Activated CD4-positive, alpha-beta T cell treated with anti-CD3 and anti-CD28 coated beads, Interleukin-10, Interleukin-2, amounts not matched to agents 100 ng/mL and 50 ng/mL, durations not matched to agents 16 hours and 8 hours (primary cell): Measurements from ENCODE around the gene DPYSL5.
"Not testable (repeated sequence)": the region's sequence is repeated elsewhere in the genome, so short reads cannot be mapped to it uniquely, and the experiment has no call there.

Source experiments
- DNase-seq: peaks from one replicate; pipeline ENCODE4 v3.0.0-alpha.2; 2020

DPYSL5 gene, protein sequence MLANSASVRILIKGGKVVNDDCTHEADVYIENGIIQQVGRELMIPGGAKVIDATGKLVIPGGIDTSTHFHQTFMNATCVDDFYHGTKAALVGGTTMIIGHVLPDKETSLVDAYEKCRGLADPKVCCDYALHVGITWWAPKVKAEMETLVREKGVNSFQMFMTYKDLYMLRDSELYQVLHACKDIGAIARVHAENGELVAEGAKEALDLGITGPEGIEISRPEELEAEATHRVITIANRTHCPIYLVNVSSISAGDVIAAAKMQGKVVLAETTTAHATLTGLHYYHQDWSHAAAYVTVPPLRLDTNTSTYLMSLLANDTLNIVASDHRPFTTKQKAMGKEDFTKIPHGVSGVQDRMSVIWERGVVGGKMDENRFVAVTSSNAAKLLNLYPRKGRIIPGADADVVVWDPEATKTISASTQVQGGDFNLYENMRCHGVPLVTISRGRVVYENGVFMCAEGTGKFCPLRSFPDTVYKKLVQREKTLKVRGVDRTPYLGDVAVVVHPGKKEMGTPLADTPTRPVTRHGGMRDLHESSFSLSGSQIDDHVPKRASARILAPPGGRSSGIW

GRCh38 chr2:26847655-26848335, at the start of gene DPYSL5:
DPYSL5 (plus strand) TSS chr2:26848132; CDS start chr2:26898500, 50,368 bp downstream.
- no peak for DNase-seq

- DNase-seq: no peak
Observed at GRCh38 chr2:26801328-26801727, 46.6 kb upstream of the DPYSL5 start.

GRCh38 chr2:26801796-26802195, 46.1 kb upstream of the DPYSL5 start:
- no peak for DNase-seq

- DNase-seq: no peak
Observed at GRCh38 chr2:26805241-26805676, 42.7 kb upstream of the DPYSL5 start.

DNA sequence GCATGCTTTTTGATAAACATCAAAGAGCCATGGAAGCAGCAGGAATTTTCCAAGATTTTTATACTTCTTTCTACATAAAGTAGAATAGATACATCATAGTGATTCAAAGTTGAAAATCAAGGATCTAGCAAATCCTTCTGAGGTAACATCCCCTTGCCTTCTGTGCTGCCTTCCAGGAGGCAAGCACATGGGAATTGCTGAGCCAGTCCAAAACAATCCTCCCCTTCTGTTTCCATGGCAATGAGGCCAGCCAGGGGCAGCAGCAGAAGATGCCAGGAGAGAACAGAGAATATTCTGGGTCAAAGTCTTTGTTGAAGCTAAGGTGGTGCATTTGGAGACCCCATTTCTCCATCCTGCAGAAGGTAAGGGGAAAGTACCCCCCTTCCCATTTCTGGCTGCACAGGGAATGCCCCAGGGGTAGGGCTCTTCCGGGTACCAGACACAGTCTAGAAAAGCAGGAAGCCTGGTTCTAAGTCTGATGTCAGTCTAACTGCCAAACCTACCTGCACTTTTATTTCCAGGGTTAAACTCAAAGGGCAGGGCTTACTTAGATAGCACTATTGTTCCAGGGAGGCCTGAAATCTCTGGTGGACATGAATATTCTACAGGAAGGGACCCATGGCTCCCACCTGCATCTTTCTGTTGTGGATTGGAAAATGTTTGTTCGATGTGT, 40.0 kb upstream of the DPYSL5 start:
- no peak for DNase-seq

DNA sequence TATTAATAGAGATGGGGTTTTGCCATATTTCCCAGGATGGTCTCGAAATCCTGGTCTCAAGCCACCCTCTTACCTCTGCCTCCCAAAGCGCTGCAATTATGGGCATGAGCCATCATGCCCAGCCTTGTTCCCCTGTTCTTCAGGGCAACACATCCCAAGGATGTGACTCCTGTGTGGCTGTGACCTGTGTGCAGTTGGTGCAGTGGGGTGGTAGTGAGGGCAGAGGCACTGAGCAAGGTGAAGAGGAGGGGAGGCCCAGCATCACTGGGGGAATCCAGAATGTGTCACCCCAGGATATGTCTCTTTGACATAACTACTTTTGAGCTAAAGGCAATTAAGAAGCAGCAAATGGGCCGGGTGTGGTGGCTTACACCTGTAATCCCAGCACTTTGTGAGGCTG, 38.7 kb upstream of the DPYSL5 start:
- no peak for DNase-seq

- DNase-seq: no peak
Observed at GRCh38 chr2:26809876-26810577, 37.9 kb upstream of the DPYSL5 start.

GRCh38 chr2:26811261-26811660, 36.7 kb upstream of the DPYSL5 start:
- DNase-seq: no peak

- DNase-seq: no peak
Observed at GRCh38 chr2:26811791-26812694, 35.9 kb upstream of the DPYSL5 start.

- no peak for DNase-seq
Observed at GRCh38 chr2:26812731-26813130, 35.2 kb upstream of the DPYSL5 start.

DNA sequence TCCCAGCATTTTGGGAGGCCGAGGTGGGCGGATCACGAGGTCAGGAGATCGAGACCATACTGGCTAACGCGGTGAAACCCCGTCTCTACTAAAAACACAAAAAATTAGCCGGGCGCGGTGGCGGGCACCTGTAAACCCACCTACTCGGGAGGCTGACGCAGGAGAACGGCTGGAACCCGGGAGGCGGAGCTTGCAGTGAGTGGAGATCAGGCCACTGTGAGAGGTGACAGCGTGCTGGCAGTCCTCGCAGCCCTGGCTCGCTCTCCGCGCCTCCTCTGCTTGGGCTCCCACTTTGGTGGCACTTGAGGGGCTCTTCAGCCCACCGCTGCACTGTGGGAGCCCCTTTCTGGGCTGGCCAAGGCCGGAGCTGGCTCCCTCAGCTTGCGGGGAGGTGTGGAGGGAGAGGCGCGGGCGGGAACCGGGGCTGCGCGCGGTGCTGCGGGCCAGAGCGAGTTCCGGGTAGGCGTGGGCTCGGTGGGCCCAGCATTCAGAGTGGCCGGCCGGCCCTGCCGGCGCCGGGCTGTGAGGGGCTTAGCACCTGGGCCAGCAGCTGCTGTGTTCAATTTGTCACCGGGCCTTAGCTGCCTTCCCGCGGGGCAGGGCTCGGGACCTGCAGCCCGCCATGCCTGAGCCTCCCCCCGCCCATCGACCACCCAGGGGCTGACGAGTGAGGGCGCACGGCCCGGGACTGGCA, 33.7 kb upstream of the DPYSL5 start:
- DNase-seq: not testable (repeated sequence)

DNA sequence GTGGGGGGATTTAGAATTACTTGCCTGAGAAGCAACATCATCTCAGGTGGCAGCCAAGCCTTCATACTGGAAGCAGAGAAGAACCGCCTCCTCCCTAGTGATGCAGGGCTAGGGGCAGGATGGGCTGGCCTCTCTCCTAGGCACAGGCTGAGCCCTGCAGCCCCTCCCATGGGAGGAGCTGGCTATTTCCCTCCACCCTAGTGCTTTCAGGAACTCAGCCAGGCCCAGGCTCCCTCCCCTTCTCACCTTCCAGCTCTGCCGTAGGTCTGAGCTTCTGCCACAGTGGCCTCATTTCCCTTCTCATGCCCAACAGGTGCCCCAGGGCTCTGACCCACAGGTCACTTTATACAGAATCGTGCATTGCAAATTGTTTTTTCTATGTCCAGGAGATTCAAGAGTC, 31.0 kb upstream of the DPYSL5 start:
- no peak for DNase-seq

DNA sequence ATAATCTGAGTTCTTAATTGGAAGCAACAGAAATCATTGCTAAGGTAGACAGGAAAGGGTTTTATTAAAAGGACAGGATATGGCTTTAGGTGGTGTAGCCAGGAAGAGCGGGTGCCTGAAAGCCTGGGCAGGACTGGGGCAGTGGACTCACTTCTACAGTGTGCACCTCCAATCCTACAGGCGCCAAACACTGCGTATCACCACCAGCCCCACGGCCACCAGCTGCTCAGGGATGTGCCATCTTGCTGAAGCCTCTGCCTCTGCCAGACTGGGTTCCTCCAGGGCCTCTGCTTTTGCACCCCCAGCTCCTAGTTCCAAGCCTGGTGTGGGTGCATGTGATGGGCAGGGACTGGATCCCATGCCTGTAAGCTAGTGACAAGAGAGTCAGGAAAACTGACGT, 29.7 kb upstream of the DPYSL5 start:
- no peak for DNase-seq

DNA sequence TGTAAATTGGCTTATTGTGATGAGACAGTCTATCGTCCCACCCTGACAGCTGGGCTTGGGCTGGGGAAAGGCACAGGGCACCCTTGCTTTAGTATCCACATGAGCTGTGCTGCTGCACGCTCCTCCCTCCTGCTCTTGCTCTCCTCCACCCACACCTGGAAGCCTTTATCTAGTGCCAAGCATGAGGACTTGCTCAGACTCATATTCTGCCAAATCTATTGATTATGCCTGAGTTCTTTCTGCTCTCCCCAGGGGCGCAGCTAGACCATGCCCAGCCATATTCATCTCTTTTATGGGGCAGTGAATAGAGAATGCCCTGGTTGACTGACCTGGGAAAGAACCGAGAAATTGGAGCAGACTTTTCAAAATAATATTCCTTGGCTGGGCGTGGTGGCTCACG, 29.0 kb upstream of the DPYSL5 start:
- no peak for DNase-seq

DNA sequence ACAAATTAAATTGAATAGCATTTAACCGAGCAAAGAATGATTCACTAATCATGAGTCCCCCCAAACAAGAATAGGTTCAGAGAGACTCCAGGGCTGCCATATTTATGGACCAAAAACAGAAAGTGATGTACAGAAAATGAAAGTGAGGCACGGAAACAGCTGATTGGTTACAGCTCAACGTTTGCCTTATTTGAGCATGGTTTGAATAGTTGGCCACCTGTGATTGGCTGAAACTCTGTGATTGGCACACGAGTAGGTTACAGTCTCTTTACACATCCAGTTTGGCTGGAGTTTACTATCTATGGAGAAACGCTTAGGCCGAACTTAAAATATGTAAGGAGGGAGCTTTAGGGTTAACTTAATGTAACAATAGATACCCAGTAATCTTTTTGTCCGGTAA, 27.0 kb upstream of the DPYSL5 start:
- no peak for DNase-seq

DNA sequence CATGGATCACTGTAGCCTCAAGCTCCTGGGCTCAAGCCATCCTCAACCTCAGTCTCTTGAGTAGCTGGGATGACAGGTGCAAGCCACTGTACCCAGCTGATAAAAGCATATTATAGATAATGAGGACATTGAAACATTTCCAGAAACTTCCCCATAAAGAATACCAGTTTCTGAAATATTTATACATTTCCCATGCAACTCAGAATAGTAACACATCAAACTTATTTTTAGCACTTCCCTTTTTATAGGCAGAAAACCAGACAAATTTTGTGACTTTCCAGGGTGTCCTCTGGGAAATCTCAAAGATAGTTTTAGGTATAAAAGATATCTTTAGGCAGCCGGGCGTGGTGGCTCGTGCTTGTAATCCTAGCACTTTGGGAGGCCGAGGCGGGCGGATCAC, 25.1 kb upstream of the DPYSL5 start:
- DNase-seq: no peak

- DNase-seq: no peak
Observed at GRCh38 chr2:26838121-26838906, 9.6 kb upstream of the DPYSL5 start.

DNA sequence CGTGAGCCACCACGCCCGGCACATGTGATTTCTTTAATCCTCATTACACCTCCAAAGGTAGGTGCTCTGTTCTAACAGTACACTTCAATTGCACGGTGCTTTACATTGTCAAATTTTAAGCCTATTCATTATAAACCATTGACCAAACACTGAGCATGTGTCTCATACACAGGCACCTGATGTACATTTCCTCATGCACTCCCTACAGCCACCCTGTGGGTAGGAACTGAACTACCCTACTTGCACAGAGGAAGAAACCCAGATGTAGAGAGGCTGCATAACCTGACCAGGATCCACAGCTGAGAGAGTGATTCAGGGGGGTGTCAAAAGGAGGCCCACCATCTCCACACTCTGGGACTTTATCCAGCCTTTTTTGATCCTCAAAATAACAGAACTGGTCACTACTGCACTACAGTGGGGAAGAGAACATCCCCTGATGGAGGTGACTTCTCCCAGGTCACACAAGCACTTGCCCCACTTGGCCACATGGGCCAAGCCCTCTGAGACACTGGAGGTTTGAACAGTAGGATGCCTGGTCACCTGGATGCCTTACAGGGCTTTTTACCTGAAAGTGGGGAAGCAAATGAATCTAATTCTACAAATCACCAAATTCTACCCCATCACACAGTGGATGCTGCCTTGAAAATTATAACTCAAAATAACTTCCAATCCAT, 6.9 kb upstream of the DPYSL5 start:
- DNase-seq: no peak

DNA sequence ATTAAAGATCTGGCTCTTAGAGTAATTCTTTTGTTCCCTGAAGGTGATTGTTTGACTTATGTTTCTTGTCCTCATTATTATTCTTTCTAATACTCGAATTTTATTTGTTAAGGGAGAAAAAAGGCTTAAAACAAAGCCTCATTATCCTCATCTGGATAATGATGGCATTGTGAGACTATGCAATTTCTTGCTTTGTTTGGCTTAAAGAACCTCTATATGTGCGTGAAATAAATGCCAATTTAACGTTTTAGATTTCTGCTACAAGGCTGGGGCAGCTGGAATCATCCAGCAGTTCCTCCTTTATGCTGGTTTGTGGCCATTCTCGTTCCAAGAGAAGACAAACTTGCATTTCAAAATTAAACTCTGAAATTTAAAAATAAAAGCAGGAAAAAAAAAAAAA, 4.9 kb upstream of the DPYSL5 start:
- DNase-seq: no peak

GRCh38 chr2:26845021-26845420, 2.9 kb upstream of the DPYSL5 start:
- no peak for DNase-seq
